WTC11 (cell line): ENCODE data around the gene OTUD7B. TPM values are rescaled to one million over a fixed set of nuclear protein-coding genes. Genes with fewer than 3 reads are reported as not detected.

Source experiments
- ARID4B ChIP-seq: sonication (generic); formaldehyde crosslinking; IDR thresholded peaks from 2 replicates; pipeline ENCODE4 v1.8.0; 2023; ENCODE audit warnings: missing genetic modification reagents, mild to moderate bottlenecking, borderline replicate concordance
- ATF2 ChIP-seq: sonication (generic); formaldehyde crosslinking; IDR thresholded peaks from 2 replicates; pipeline ENCODE4 v1.8.1; 2022; ENCODE audit warnings: low read depth, missing genetic modification reagents, borderline replicate concordance
- CDX4 ChIP-seq: fragments of 250-450 bp; sonication (Bioruptor Pico); IDR thresholded peaks from 2 replicates; pipeline ENCODE4 v1.9.0; 2021; ENCODE audit warnings: moderate library complexity, mild to moderate bottlenecking, inconsistent platforms, borderline replicate concordance
- E2F1 ChIP-seq: sonication (generic); formaldehyde crosslinking; IDR thresholded peaks from 2 replicates; pipeline ENCODE4 v1.8.0; 2022; ENCODE audit warnings: mild to moderate bottlenecking, missing genetic modification reagents
- E2F4 ChIP-seq: sonication (generic); formaldehyde crosslinking; IDR thresholded peaks from 2 replicates; pipeline ENCODE4 v1.8.1; 2022; ENCODE audit warnings: low read depth, mild to moderate bottlenecking, moderate library complexity, missing genetic modification reagents, borderline replicate concordance
- ELF4 ChIP-seq: sonication (generic); formaldehyde crosslinking; IDR thresholded peaks from 2 replicates; pipeline ENCODE4 v1.8.1; 2022; ENCODE audit warnings: low read depth, mild to moderate bottlenecking, moderate library complexity, missing genetic modification reagents
- EMX1 ChIP-seq: fragments of 250-450 bp; sonication (Bioruptor Pico); IDR thresholded peaks from 2 replicates; pipeline ENCODE4 v1.8.0; 2021; ENCODE audit warnings: mild to moderate bottlenecking
- ETV6 ChIP-seq: sonication (generic); formaldehyde crosslinking; IDR thresholded peaks from 2 replicates; pipeline ENCODE4 v1.8.1; 2022; ENCODE audit warnings: mild to moderate bottlenecking, missing genetic modification reagents
- FOXJ3 ChIP-seq: sonication (generic); formaldehyde crosslinking; IDR thresholded peaks from 2 replicates; pipeline ENCODE4 v1.9.0; 2021; ENCODE audit warnings: missing genetic modification reagents, mild to moderate bottlenecking, borderline replicate concordance
- GABPB1 ChIP-seq: sonication (generic); formaldehyde crosslinking; IDR thresholded peaks from 2 replicates; pipeline ENCODE4 v1.8.1; 2023; ENCODE audit warnings: mild to moderate bottlenecking, missing genetic modification reagents
- IRF1 ChIP-seq: sonication (generic); formaldehyde crosslinking; IDR thresholded peaks from 2 replicates; pipeline ENCODE4 v1.8.0; 2023; ENCODE audit warnings: missing genetic modification reagents
- IRF2 ChIP-seq: sonication (generic); formaldehyde crosslinking; IDR thresholded peaks from 2 replicates; pipeline ENCODE4 v1.8.0; 2022; ENCODE audit warnings: low read depth, missing genetic modification reagents, borderline replicate concordance
- JUN ChIP-seq: sonication (generic); formaldehyde crosslinking; IDR thresholded peaks from 2 replicates; pipeline ENCODE4 v1.8.0; 2023; ENCODE audit warnings: mild to moderate bottlenecking, missing genetic modification reagents
- NFATC4 ChIP-seq: fragments of 250-450 bp; sonication (Bioruptor Pico); IDR thresholded peaks from 2 replicates; pipeline ENCODE4 v1.9.0; 2021; ENCODE audit warnings: mild to moderate bottlenecking
- NFYB ChIP-seq: sonication (generic); formaldehyde crosslinking; conservative IDR thresholded peaks from 2 replicates; pipeline ENCODE4 v1.8.0; 2022; ENCODE audit warnings: low read depth, missing genetic modification reagents
- NR1H2 ChIP-seq: sonication (generic); formaldehyde crosslinking; IDR thresholded peaks from 2 replicates; pipeline ENCODE4 v1.9.0; 2021; ENCODE audit warnings: mild to moderate bottlenecking, moderate library complexity, missing genetic modification reagents
- NR2C2 ChIP-seq: sonication (generic); formaldehyde crosslinking; IDR thresholded peaks from 2 replicates; pipeline ENCODE4 v1.8.0; 2022; ENCODE audit warnings: mild to moderate bottlenecking, missing genetic modification reagents
- TEAD1 ChIP-seq: sonication (generic); formaldehyde crosslinking; IDR thresholded peaks from 2 replicates; pipeline ENCODE4 v1.8.0; 2022; ENCODE audit warnings: mild to moderate bottlenecking, missing genetic modification reagents
- USF1 ChIP-seq: sonication (generic); formaldehyde crosslinking; IDR thresholded peaks from 2 replicates; pipeline ENCODE4 v1.8.0; 2022; ENCODE audit warnings: mild to moderate bottlenecking, missing genetic modification reagents
- ZNF121 ChIP-seq: sonication (generic); formaldehyde crosslinking; IDR thresholded peaks from 2 replicates; pipeline ENCODE4 v1.8.0; 2023; ENCODE audit warnings: missing genetic modification reagents
- ZNF138 ChIP-seq: sonication (generic); formaldehyde crosslinking; conservative IDR thresholded peaks from 2 replicates; pipeline ENCODE4 v1.8.1; 2022; ENCODE audit warnings: mild to moderate bottlenecking, moderate library complexity, missing genetic modification reagents
- ZNF232 ChIP-seq: sonication (generic); formaldehyde crosslinking; IDR thresholded peaks from 2 replicates; pipeline ENCODE4 v1.8.0; 2022; ENCODE audit warnings: mild to moderate bottlenecking, missing genetic modification reagents
- ZNF263 ChIP-seq: sonication (generic); formaldehyde crosslinking; IDR thresholded peaks from 2 replicates; pipeline ENCODE4 v1.8.1; 2022; ENCODE audit warnings: low read depth, mild to moderate bottlenecking, moderate library complexity, missing genetic modification reagents
- ZNF416 ChIP-seq: fragments of 250-450 bp; sonication (Bioruptor Pico); IDR thresholded peaks from 2 replicates; pipeline ENCODE4 v1.9.0; 2021; ENCODE audit warnings: mild to moderate bottlenecking, inconsistent platforms
- total RNA-seq: library from RNA; stranded (reverse); gene quantifications from 3 replicates; pipeline ENCODE4 v1.2.3, GENCODE V29; 2021
- TF ChIP-seq, protein P1 (sequence below): sonication (generic); formaldehyde crosslinking; IDR thresholded peaks from 2 replicates; pipeline ENCODE4 v1.8.1; 2023; ENCODE audit warnings: mild to moderate bottlenecking, missing genetic modification reagents, borderline replicate concordance

OTUD7B gene
- total RNA-seq, 1 experiment from 2014 or later, result 21.0 TPM

GRCh38 chr1:149888247-149888998 lies 122.1 kb downstream of the OTUD7B start (continued):
- TF ChIP-seq, protein P1, sequence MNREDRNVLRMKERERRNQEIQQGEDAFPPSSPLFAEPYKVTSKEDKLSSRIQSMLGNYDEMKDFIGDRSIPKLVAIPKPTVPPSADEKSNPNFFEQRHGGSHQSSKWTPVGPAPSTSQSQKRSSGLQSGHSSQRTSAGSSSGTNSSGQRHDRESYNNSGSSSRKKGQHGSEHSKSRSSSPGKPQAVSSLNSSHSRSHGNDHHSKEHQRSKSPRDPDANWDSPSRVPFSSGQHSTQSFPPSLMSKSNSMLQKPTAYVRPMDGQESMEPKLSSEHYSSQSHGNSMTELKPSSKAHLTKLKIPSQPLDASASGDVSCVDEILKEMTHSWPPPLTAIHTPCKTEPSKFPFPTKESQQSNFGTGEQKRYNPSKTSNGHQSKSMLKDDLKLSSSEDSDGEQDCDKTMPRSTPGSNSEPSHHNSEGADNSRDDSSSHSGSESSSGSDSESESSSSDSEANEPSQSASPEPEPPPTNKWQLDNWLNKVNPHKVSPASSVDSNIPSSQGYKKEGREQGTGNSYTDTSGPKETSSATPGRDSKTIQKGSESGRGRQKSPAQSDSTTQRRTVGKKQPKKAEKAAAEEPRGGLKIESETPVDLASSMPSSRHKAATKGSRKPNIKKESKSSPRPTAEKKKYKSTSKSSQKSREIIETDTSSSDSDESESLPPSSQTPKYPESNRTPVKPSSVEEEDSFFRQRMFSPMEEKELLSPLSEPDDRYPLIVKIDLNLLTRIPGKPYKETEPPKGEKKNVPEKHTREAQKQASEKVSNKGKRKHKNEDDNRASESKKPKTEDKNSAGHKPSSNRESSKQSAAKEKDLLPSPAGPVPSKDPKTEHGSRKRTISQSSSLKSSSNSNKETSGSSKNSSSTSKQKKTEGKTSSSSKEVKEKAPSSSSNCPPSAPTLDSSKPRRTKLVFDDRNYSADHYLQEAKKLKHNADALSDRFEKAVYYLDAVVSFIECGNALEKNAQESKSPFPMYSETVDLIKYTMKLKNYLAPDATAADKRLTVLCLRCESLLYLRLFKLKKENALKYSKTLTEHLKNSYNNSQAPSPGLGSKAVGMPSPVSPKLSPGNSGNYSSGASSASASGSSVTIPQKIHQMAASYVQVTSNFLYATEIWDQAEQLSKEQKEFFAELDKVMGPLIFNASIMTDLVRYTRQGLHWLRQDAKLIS, result no peak
- 0 out of 2 replicates have a peak, but pooled peaks have one; percentile 5 for TF ChIP-seq ZNF416 (CRISPR knock-in tag)
- TF ChIP-seq E2F1 (CRISPR knock-in tag), result no peak
- no peak for TF ChIP-seq ETV6 (CRISPR knock-in tag)
- TF ChIP-seq EMX1 (CRISPR knock-in tag), result no peak
- TF ChIP-seq TEAD1 (CRISPR knock-in tag), result peak; percentile 55
- TF ChIP-seq NR2C2, result no peak
- TF ChIP-seq ZNF232 (CRISPR knock-in tag), result no peak
- no peak for TF ChIP-seq ZNF138 (CRISPR knock-in tag)
- TF ChIP-seq USF1 (CRISPR knock-in tag), result no peak
- TF ChIP-seq GABPB1 (CRISPR knock-in tag), result no peak
- peak; percentile 52; the same call in 1 of the 2 replicates for TF ChIP-seq ARID4B
- TF ChIP-seq NR1H2 (CRISPR knock-in tag), result no peak
- TF ChIP-seq ZNF121 (CRISPR knock-in tag), result no peak
- TF ChIP-seq NFYB (CRISPR knock-in tag), result no peak
- no peak for TF ChIP-seq ELF4 (CRISPR knock-in tag)
- TF ChIP-seq E2F4 (CRISPR knock-in tag), result no peak
- TF ChIP-seq CDX4 (CRISPR knock-in tag), result no peak
- TF ChIP-seq IRF1 (CRISPR knock-in tag), result no peak
- TF ChIP-seq ZNF263 (CRISPR knock-in tag), result no peak
- no peak for TF ChIP-seq ATF2 (CRISPR knock-in tag)
- no peak for TF ChIP-seq JUN
- no peak; the same call in 1 of the 2 replicates for TF ChIP-seq NFATC4 (CRISPR knock-in tag)
- no peak for TF ChIP-seq IRF2
- TF ChIP-seq FOXJ3, result no peak
